K562 treated with DMSO at 1 percent for 48 hours (cell line): Measurements from ENCODE around the gene DDT. TPM values are rescaled to one million over a fixed set of nuclear protein-coding genes. Genes with fewer than 3 reads are reported as not detected.

Experiments
- total RNA-seq: library from RNA; unstranded; fragments of 300-600 nt; gene quantifications from 2 replicates; pipeline ENCODE4 v1.2.3, GENCODE V29; 2022; ENCODE audit warnings: low replicate concordance; ENCODE audit errors: extremely low read depth

The DDT gene
- total RNA-seq = not detected in 2 replicates

GRCh38 chr22:23974345-23974744 is at the start of gene DDT:
Gene DDT (minus strand): TSS chr22:23974441. CDS start chr22:23974414, 27 bp downstream.

DNA sequence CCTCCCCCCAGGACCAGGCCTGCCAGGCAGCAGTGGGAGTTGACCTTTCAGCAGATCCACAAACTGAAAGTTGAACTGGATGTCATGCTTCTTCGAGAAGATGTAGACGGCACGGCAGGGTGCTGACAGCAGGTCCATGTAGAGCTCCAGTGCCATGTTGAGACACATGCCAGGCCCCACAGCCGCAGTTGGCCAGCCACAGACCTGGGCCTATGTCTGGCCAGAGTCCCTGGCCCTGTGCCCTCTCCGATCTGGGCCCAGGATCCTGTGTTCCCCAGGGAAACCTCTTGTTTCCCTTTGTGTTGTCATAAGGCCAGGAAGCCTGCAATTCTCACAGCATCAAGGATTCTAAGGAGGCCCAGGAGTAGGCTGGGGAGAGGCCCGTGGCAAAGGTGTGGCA is 31.0 kb upstream of the DDT start, which contains the start of gene GSTT4:
Gene GSTT4, minus strand, starts transcription at position 253 of the 400 bp plus-strand sequence. Its CDS starts 97 bp downstream, at position 156.

DNA sequence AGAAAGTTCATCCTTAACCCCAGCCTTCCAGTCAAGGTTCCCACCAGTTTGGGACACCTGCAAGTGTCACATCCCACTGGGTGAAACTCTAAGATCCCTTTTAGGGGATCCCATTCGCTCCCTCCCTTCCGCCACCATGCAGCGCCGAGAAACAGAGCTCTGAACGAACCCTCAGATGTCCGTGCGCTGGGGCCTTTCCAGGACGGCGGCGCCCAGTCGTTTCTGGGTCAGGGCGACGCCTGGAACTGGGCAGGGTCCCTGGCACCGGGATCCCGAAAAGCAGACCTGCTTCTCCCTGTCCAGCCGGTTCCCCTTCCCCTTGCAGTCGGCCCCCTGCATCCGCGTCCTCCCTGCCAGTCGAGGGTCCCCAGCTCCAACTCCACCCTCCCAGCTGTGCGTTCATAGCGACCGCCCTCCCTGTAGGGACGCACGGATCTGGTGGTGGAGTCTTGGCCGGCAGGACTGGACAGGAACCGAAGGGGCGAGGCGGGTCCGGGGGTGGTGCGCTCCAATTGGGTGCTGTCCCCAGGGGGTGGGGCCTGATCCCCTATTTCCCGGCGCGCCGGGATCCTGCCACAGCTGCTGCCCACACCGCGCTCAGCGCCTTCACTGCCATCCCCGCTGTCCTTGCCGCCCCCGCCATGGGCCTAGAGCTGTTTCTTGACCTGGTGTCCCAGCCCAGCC is 5.5 kb upstream of the DDT start, which contains the start of gene GSTT2:
Gene GSTT2, plus strand, starts transcription at position 578 of the 684 bp plus-strand sequence.

DNA sequence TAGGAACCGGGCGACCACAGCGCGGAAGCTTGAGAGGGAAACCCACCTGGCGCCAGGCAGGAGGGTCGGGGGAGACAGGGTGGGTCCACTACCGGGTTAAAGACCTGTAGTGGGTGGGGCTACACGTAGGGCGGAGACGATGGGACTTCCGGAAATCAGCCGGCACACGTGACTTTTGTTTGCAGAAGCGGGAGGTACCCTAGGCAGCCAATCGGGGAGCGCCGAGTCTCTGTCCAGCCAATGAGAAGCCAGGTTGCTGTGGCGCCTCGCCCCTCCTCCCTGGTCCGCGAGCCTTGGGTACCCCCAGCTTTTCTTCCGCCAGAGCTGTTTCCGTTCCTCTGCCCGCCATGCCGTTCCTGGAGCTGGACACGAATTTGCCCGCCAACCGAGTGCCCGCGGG is 7.7 kb downstream of the DDT start, which contains the start of gene DDTL:
Gene DDTL, plus strand, starts transcription at position 321 of the 400 bp plus-strand sequence. Its CDS starts 27 bp downstream, at position 348.

DNA sequence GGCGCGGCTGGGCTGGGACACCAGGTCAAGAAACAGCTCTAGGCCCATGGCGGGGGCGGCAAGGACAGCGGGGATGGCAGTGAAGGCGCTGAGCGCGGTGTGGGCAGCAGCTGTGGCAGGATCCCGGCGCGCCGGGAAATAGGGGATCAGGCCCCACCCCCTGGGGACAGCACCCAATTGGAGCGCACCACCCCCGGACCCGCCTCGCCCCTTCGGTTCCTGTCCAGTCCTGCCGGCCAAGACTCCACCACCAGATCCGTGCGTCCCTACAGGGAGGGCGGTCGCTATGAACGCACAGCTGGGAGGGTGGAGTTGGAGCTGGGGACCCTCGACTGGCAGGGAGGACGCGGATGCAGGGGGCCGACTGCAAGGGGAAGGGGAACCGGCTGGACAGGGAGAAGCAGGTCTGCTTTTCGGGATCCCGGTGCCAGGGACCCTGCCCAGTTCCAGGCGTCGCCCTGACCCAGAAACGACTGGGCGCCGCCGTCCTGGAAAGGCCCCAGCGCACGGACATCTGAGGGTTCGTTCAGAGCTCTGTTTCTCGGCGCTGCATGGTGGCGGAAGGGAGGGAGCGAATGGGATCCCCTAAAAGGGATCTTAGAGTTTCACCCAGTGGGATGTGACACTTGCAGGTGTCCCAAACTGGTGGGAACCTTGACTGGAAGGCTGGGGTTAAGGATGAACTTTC is 13.0 kb downstream of the DDT start, which contains the start of gene GSTT2B:
Gene GSTT2B, minus strand, starts transcription at position 112 of the 688 bp plus-strand sequence. Its CDS starts 64 bp downstream, at position 48.

Other genes starting within 250 kb of the DDT start
- not detected in 2 replicates for gene ZNF70, start 223.3 kb downstream of the DDT start, total RNA-seq
- not detected in 2 replicates for gene VPREB3, start 220.0 kb downstream of the DDT start, total RNA-seq
- gene C22orf15, start 211.5 kb downstream of the DDT start, total RNA-seq = not detected in 2 replicates
- not detected in 2 replicates for gene CHCHD10, start 206.5 kb downstream of the DDT start, total RNA-seq
- gene MMP11, start 201.6 kb downstream of the DDT start, total RNA-seq = not detected in 2 replicates
- not detected in 2 replicates for gene SMARCB1, start 187.5 kb downstream of the DDT start, total RNA-seq
- gene DERL3, start 135.4 kb downstream of the DDT start, total RNA-seq = not detected in 2 replicates
- not detected in 2 replicates for gene SLC2A11, start 116.6 kb downstream of the DDT start, total RNA-seq
- not detected in 2 replicates for gene MIF, start 80.1 kb downstream of the DDT start, total RNA-seq
- not detected in 2 replicates for gene GSTT2B, start 13.2 kb downstream of the DDT start, total RNA-seq
- gene DDTL, start 7.6 kb downstream of the DDT start, total RNA-seq = not detected in 2 replicates
- gene GSTT2, start 5.7 kb upstream of the DDT start, total RNA-seq = not detected in 2 replicates
- not detected in 2 replicates for gene GSTT4, start 31.0 kb upstream of the DDT start, total RNA-seq
- gene CABIN1, start 36.9 kb upstream of the DDT start, total RNA-seq = not detected in 2 replicates
- gene SUSD2, start 207.0 kb upstream of the DDT start, total RNA-seq = not detected in 2 replicates